Fibroblast of skin of right quadriceps (primary cell): ENCODE data around the gene EPSTI1.
"Not testable (repeated sequence)": the region's sequence is repeated elsewhere in the genome, so short reads cannot be mapped to it uniquely, and the experiment has no call there.

Experiments
- DNase-seq: peaks from one replicate; pipeline ENCODE4 v3.0.0-alpha.2; 2013

Gene EPSTI1

GRCh38 chr13:43005460-43006236 lies 13.6 kb upstream of the EPSTI1 start:
- peak; percentile 68 for DNase-seq

- no peak for DNase-seq
These were observed 11.7 kb upstream of the EPSTI1 start for GRCh38 chr13:43003729-43004128.

GRCh38 chr13:43003010-43003409 lies 11.0 kb upstream of the EPSTI1 start:
- DNase-seq = no peak

- DNase-seq = no peak
These were observed 10.0 kb upstream of the EPSTI1 start for GRCh38 chr13:43002021-43002420.

GRCh38 chr13:43000676-43001075 lies 8.6 kb upstream of the EPSTI1 start:
- DNase-seq = no peak

GRCh38 chr13:42999491-42999890 lies 7.5 kb upstream of the EPSTI1 start:
- no peak for DNase-seq

- peak; percentile 90 for DNase-seq
These were observed 5.3 kb upstream of the EPSTI1 start for GRCh38 chr13:42997381-42997780.

GRCh38 chr13:42996584-42996983 lies 4.5 kb upstream of the EPSTI1 start:
- peak; percentile 97 for DNase-seq

GRCh38 chr13:42994878-42995277 lies 2.8 kb upstream of the EPSTI1 start:
- no peak for DNase-seq

- no peak for DNase-seq
These were observed 702 bp upstream of the EPSTI1 start for GRCh38 chr13:42992764-42993122.

GRCh38 chr13:42991233-42991897 lies 676 bp downstream of the EPSTI1 start:
- not testable (repeated sequence) for DNase-seq

GRCh38 chr13:42990291-42991232 lies 1.5 kb downstream of the EPSTI1 start:
- peak; percentile 77 for DNase-seq

GRCh38 chr13:42986176-42986574 lies 5.9 kb downstream of the EPSTI1 start:
- DNase-seq = no peak

- no peak for DNase-seq
These were observed 6.5 kb downstream of the EPSTI1 start for GRCh38 chr13:42985312-42986175.

GRCh38 chr13:42984691-42985090 lies 7.3 kb downstream of the EPSTI1 start:
- no peak for DNase-seq

GRCh38 chr13:42984026-42984425 lies 8.0 kb downstream of the EPSTI1 start:
- DNase-seq = no peak

GRCh38 chr13:42981853-42982252 lies 10.2 kb downstream of the EPSTI1 start:
- no peak for DNase-seq

- DNase-seq = peak; percentile 96
These were observed 10.7 kb downstream of the EPSTI1 start for GRCh38 chr13:42981317-42981716.

GRCh38 chr13:42977219-42977659 lies 14.8 kb downstream of the EPSTI1 start:
- no peak for DNase-seq

GRCh38 chr13:42976066-42976465 lies 16.0 kb downstream of the EPSTI1 start:
- no peak for DNase-seq

- DNase-seq = peak; percentile 57
These were observed 18.5 kb downstream of the EPSTI1 start for GRCh38 chr13:42973581-42973980.

GRCh38 chr13:42971691-42972347 lies 20.2 kb downstream of the EPSTI1 start:
- DNase-seq = peak; percentile 76
